Measurements from ENCODE around the gene DAZAP2.

- no peak for TF ChIP-seq NR2F2 (IDR thresholded peaks at IDR 0.05)
- TF ChIP-seq CTCF (IDR thresholded peaks at IDR 0.05; ENCODE audit: low read depth, low read length, missing input control): no peak
- no peak for TF ChIP-seq EGR1 (IDR thresholded peaks at IDR 0.05; ENCODE audit: low read depth in 2 of 2)
- no peak for TF ChIP-seq FOXA1 (IDR thresholded peaks at IDR 0.05)
- TF ChIP-seq, protein P1, sequence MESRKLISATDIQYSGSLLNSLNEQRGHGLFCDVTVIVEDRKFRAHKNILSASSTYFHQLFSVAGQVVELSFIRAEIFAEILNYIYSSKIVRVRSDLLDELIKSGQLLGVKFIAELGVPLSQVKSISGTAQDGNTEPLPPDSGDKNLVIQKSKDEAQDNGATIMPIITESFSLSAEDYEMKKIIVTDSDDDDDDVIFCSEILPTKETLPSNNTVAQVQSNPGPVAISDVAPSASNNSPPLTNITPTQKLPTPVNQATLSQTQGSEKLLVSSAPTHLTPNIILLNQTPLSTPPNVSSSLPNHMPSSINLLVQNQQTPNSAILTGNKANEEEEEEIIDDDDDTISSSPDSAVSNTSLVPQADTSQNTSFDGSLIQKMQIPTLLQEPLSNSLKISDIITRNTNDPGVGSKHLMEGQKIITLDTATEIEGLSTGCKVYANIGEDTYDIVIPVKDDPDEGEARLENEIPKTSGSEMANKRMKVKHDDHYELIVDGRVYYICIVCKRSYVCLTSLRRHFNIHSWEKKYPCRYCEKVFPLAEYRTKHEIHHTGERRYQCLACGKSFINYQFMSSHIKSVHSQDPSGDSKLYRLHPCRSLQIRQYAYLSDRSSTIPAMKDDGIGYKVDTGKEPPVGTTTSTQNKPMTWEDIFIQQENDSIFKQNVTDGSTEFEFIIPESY (IDR thresholded peaks at IDR 0.05): no peak
- TF ChIP-seq, protein P2, sequence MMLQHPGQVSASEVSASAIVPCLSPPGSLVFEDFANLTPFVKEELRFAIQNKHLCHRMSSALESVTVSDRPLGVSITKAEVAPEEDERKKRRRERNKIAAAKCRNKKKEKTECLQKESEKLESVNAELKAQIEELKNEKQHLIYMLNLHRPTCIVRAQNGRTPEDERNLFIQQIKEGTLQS (IDR thresholded peaks at IDR 0.05): no peak
Measured at GRCh38 chr12:51224625-51225024, 14.0 kb upstream of the DAZAP2 start.
